Measurements from ENCODE around the gene USP7.
"Not testable (repeated sequence)": the region's sequence is repeated elsewhere in the genome, so short reads cannot be mapped to it uniquely, and the experiment has no call there.

USP7 gene

GRCh38 chr16:8893976-8894690 lies 69.6 kb downstream of the USP7 start:
- no peak for DNase-seq

DNA sequence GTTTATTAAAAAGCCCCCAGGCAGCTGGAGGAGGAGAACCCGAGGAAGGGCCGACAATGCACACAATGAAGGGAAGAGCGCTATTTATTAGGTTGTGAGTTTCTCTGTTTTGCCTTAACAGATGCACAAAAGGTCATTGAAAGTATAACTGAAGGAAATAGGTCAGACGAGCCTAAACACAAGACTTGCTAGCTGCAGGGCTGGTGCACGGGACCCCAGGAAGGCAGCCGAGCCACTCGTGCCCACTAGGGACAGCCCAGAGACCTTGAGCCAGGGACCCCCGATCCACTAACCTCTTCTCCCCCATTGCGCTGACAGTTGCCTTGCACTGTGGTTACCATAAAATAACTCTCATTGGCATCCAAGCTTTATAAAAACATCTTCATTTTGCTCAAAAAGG lies 70.3 kb downstream of the USP7 start:
- no peak for DNase-seq

DNA sequence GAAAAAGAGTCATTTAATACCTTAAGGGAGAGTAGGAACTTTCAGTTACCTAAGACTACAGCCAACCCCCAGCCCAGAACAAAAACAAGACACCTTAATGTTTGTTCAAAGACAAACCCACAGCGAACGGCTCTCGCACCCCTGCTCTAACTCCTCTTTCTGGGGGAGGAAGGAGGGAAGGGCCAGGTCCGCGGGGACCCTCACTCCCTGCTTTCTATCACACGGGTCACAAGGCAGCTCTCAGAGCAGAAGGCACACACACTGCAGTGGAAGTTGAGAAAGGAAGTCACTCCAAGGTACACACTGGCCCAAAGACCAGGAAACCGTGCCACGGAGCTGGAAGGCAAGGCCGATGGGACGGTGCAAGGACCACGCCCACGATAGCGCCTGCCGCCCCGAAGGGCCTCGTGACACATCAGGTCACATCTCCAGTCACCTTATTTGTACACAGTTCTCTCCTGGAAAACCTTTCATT lies 71.6 kb downstream of the USP7 start:
- no peak for DNase-seq

GRCh38 chr16:8890549-8890921 lies 73.2 kb downstream of the USP7 start:
- no peak for DNase-seq

DNA sequence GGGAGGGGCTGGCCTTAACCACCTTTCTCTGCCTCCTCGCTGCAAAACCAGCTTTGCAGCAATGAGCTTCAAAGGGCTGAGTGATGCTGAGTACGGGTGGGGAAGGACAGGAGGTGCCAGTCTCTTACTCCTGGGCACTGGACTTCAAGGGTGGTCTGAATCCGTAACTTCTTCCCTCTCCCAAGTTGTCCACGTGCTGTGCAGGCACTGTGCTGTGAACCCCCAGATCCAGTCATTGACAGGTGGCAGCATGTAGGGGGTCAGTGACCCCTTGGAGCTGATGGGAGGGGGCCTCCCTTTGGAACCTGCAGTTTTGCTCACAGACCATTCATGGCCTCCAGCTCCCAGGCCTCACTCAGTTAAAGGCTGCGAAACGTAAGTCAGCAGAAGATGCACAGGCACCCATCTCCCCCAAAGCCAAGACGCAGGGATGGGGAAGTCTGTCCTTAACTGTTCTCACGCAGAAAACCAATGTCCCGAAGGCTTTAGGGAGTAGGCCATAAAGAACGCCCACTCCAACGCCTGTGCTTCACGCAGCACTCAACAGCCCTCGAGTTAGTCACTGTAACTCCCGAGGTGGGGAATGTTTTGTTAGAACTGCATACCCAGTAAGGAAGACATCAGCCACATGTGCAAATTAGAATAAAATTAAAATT lies 73.7 kb downstream of the USP7 start:
- DNase-seq: no peak

DNA sequence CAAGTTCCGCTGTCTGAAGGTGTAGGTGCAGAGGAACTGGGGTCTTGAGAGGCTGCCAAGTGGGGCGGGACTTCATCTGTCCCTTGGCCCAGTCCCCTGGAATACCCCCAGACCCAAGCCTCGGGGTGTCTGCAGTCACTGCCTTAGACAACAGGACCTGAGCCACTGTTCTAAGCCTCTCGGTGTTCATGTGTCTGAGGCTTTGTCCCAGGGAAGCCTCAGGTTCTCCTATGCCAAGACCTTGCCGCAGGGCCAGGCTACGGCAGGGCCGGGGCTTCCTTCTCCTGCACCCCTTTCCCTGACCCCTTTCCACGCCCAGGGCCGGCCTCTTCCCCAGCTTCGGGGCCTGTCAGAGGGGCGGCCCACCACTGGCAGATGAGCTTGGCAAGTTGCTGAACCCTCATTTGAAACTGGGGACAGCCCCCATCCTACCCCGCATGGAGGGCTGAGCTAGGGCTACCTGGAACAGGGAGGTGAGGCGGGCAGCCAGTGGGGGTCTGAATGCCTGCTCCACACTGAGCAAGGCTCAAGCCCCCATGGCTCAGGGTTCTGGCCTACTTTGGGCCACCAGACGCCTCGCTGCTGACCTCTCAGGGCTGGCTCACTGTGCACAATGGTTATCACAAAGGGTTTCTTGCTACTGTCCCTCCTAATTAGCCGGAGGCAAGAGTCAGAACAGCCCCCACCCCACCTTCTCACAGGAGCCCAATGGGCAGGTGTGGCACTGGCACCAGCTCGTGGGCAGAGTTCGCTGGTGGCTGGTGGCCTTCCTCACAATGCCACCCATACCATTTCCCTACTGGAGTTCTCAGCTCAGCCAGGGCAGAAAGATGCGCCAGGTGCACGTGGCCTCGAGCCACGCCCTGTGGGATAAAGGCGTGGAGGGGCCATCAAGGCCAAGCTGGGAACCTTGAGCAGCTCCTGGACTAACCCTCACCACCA lies 74.5 kb downstream of the USP7 start:
- DNase-seq: no peak

- no peak for DNase-seq
Measured at GRCh38 chr16:8887952-8888560, 75.7 kb downstream of the USP7 start.

DNA sequence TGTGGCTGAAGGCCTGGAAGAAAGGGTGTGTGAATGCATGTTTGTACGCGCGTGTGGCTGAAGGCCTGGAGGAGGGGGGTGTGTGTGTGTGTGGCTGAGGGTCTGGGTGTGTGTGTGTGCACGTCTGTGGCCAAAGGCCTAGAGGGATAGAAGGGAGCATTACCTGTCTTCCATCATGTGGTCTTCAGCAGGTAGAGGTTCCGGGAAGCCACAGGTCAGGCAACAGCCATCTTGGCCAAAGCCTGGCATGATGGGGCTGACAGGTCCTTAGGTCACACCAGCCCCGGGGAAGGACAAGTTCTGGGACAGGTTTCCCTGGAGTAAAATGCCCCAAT lies 76.3 kb downstream of the USP7 start:
- no peak for DNase-seq

- DNase-seq: no peak
Measured at GRCh38 chr16:8886593-8887430, 76.9 kb downstream of the USP7 start.

DNA sequence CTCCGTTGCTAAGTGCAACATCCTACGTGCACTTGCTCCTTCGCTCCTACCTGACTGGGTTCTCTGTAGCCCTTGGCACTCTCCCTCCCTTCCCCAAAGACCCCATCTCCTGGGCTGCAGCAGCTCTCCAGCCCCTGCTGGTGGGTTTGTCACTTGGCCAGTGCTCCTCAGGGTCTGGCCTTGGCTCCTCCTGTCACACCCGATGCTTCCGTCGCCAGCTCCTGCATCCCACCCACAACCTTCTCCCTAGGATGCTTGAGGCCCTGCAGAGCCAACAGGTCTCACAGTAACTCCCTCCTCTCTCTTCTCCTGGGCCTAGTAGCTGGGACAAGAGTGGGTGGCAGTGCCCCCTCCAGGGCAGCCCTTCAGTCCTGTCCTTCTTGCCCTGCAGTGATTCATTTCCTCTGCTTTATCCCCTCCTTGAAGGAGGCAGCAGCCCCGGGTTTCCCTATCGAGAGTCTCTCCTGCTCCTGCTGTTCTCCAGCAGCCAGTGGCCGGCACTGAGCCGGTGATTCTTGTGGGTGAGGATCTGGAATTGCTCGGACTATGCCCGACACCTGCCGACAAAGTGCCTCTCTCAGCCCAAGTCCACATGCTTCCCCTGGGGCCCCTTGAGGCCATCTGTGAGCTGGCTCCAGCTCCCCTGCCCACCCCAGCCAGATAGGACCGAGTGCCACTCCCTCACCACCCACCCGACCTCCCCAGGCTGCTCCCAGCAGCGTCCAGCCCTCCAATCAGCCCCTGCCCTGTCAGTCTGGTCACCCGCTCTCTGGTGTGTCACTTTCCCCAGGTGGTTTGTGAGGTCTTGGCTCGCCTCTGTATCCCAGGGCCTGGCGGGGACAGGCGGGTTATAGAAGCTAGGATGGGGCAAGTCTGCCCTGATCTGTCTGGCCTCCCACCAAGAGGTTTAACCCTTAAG lies 77.8 kb downstream of the USP7 start:
- DNase-seq: no peak

- DNase-seq: no peak
Measured at GRCh38 chr16:8882725-8883377, 80.9 kb downstream of the USP7 start.

DNA sequence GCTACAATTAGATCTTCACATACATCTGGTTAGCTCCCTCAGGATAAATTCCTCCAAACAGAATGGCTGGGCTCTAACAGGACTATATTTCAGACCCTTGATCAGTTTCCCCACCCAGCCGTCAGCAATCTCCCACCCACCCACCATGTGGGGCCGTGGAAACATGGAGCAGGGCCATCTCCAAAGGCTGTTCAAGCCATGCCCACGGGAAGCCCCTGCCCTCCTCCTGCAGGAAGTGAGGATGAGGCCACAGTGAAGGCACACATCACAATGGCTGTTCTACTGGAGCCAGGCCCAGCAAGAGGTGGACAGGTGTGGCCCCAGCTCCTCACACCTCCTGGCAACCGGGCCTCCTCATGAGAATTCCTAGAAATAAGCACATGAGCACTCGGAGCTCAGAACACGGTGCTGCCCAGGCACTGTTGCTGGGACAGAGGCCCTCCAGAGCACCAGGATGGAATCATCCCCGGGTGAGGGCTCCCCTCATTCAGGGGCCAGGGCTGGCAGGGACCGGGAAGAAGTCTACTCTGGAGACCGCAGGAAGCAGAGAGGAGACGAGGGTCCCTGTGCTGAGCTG lies 81.6 kb downstream of the USP7 start, which contains the start of gene LITAFD:
LITAFD (plus strand) TSS at position 311 of the 577 bp plus-strand sequence. CDS start 2,005 bp downstream, outside the sequence.
- DNase-seq: no peak

DNA sequence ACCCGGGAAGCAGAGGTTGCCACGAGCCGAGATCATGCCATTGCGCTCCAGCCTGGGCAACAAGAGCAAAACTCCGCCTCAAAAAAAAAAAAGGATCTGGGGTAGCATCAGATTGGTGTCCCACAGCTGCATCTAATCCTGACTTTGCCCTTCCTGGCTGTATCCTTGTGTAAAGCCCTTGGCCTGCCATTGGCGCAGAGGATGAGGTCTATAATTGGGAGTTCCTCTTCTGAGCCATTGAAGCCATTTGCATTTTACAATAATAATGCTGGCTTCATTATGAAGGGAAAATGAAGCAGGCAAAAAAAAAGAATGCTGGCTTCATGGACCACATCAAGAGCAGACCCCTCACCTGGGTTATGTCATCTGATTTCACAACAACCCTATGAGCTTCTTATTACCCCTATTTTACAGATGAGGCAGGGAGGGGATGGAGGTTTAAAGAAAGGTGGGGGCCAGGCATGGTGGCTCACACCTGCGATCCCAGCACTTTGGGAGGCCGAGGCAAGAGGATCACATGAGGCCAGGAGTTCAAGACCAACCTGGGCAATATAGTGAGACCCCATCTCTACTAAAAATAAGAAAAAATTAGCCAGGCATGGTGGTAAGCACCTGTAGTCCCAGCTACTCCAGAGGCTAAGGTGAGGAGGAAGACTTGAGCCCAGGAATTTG lies 82.7 kb downstream of the USP7 start:
- no peak for DNase-seq

- DNase-seq: no peak
Measured at GRCh38 chr16:8878523-8878911, 85.2 kb downstream of the USP7 start.

DNA sequence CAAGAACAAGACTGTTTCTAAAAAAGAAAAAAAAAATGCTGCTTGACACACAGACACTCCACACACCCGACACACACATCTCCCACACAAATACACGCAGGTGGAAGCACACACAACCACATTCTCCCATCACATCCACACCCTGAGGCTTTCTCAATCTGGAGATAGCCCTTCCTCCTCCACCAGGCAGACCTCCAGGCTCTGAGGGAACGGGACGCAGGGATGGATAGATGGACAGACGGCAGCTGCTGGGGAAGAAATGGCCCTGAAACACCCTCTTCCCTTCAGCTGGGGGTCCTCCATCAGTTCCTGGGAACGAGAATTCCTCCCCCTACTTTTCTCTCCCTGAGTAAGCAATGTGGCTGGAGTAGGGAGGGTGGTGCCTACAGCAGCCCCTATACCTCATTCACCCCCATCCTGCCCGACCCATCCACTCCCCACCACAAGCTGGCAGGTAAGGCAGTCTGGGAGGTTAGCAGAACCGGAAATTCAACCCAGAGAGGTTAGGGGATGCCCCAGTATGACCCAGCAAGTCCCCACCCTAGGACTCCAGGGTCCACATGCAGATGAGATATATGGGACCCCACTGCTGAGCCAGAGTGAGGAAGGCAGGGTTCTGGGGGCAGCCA lies 85.7 kb downstream of the USP7 start:
- no peak for DNase-seq

GRCh38 chr16:8875317-8875716 lies 88.4 kb downstream of the USP7 start:
- DNase-seq: not testable (repeated sequence)

DNA sequence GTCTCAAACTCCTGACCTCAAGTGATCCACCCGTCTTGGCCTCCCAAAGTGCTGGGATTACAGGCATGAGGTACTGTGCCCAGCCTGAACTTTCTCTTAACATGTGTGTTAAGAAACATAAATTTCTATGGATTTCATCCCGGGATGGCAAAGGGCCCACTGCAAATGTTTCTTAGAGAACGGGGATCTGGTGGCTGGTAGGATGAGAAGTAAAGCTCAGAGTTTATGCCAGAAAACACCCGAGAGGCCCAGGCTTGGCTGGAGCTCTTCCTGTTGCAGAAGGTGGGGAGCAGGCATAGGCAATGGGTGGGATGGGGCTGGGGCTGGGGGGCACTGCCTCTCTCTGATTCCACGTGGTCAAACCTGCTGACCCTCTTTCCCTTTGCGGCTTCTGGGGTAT lies 89.3 kb downstream of the USP7 start:
- no peak for DNase-seq

GRCh38 chr16:8873866-8874195 lies 89.9 kb downstream of the USP7 start:
- not testable (repeated sequence) for DNase-seq

Measured in SIG-M5 (cell line).